HL-60/S4 treated with retinoic acid at 250 ng/mL for 4 days and 3 days (cell line): ENCODE measurements around the gene APBB2.

ENCODE experiments used
- in situ Hi-C: fragments of 300-500 bp; cut with MboI; formaldehyde crosslinking; loops from 2 replicates; pipeline ENCODE4 v1.7.0; 2022; ENCODE audit warnings: low sequenced_read_pairs

APBB2 gene

GRCh38 chr4:41142376-41143310 is 71.7 kb downstream of the APBB2 start:
- in situ Hi-C loops, result no loop called here

DNA sequence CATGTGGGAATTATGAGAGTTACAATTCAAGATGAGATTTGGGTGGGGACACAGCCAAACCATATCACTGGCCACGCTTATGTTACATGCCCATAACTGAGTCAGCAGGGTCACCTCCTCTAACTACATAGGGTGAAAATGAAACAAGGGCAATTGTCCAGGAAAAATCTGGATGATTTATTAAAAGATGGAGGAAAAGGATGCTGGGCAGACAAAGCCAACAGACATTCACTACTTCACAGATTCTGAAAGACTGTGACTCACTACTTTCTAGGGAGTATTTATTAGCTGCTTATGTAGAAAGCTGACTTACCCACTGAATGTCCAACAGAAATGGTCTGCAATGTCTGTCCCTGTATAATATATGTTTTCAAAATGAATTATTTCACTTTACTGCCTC is 72.4 kb downstream of the APBB2 start:
- in situ Hi-C loops, result no loop called here

GRCh38 chr4:41140410-41140809 is 73.9 kb downstream of the APBB2 start:
- in situ Hi-C loops, result no loop called here

- in situ Hi-C loops, result no loop called here
Measured at GRCh38 chr4:41137879-41138278, 76.5 kb downstream of the APBB2 start.

GRCh38 chr4:41136456-41136855 is 77.9 kb downstream of the APBB2 start:
- in situ Hi-C loops, result no loop called here

DNA sequence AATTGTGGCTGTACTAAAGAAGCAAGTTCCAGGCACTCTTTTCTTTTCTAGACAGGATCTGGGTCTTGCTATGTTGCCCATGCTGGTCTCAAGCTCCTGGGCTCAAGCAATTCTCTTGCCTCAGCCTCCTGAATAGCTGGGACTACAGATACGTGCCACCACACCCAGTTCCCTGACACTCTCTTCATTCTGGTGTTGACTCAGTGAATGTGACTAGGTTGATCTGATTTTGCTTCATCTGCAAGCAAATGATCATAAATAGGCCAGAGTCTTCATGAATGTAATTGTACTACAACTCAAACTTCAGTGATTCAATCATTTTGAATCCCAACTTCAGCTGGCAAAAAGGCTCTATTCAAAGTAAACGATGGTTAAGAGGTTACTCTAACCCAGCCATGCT is 78.5 kb downstream of the APBB2 start:
- in situ Hi-C loops, result no loop called here

GRCh38 chr4:41134581-41134980 is 79.8 kb downstream of the APBB2 start:
- in situ Hi-C loops, result no loop called here

DNA sequence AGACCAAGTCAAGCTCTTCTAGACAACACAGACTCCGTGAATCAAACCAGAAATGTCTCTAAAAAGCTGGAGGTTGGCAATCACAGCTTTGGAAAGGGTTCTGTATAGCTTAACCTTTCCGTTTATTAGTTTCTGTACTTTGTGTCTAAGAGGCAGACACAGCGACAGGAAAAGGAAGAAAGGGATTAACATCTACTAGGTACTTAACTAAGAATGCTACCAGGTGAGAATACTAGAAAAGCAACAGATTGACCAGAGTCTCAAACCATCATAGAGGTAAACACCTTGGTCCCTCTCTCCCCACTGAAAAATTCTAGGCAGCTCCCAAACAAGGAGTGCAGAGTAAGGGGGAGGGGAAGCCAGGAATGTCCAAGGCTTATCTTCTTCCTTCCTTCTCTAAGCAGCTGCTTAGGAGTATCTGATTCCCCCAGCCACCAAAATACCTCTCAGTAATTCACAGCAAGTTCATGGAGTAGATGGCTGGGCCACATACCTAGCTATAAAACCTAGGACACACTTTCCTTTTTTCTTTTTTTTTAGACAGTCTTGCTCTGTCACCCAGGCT is 80.8 kb downstream of the APBB2 start:
- in situ Hi-C loops, result no loop called here

- in situ Hi-C loops, result no loop called here
Measured at GRCh38 chr4:41132055-41132683, 82.2 kb downstream of the APBB2 start.

DNA sequence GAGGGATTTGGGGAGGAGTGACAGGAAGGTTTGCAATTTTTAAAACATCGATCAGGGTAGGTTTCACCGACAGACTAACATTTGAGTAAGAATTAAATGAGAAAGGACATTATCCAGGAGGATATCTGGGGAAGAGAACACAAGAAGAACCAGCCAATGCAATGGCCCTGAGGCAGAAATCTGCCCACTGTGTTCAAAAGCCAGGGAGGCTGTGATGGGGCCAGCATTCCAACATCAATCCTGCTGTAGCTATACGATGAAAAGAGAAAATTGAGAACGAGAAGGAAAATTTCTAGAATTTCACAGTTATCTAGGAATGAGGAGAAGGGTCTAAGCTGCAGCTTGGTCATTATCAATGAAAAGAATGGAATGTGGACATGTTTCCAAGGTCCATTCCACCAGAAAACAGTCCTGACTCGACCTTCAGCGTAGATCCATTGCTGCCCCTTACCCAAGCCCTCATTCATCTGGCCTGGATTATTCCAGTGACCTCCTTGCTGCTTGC is 84.4 kb downstream of the APBB2 start:
- in situ Hi-C loops, result no loop called here

DNA sequence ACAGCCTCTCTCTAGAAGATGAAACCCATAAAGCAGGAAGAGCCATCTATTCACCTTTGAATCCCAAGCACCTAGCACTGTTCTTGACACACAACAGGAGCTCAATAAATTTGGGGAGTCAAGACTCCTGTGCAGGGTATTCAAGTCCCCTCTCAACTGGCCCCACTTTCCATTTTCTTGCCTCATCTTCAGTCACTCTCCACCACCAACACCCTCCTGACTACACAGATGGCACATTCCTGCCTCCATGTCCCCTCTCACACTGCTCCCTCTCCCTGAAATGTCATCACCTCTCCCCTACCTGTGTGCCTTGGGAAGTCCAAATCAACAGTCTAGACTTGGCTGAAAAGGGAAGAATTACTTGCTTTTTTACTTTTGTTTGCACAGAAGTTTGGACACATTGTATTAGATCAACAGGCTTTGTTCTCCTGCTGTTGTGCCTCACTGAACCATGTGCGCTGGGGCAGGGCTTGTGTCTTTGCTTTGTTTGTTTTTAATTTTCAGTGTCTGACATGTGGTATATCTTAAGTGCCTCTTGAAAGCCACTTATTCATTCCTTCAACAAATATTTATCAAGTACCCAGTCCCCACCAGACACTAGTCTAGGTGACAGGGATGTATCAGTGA is 85.1 kb downstream of the APBB2 start:
- in situ Hi-C loops, result no loop called here

DNA sequence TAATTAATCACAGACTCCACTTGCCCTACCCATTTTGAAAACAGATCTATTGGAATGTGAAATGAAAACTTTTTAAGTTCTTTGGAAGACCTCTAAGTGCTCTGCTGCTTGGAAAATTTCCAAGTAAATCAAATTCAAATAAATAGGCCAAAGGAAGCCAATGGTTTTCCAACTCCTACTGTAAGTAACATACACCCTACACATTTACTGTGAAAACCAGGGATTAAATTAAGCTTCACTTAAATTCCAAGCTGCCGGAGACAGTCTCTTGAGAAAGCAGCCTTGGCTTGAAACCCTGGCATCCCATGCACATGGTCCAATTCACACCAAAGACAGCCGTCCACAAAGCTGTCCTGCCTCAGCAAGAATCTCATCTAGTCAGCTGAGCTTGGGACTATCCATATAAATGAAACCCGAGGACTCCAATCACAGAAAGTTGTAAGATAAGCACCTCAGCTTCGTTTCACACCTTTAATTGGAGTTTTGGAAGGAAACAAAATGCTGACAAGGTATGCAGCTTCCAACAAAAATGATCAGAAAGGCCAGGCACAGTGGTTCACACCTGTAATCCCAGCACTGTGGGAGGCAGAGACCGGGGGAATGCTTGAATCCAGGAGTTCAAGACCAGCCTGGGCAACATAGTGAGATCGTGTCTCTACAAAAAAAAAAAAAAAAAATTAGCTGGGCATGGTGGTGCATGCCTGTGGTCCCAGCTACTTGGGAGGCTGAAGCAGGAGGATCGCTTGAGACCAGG is 88.6 kb downstream of the APBB2 start:
- in situ Hi-C loops, result no loop called here

- in situ Hi-C loops, result no loop called here
Measured at GRCh38 chr4:41124916-41125548, 89.3 kb downstream of the APBB2 start.

- in situ Hi-C loops, result no loop called here
Measured at GRCh38 chr4:41122775-41123174, 91.6 kb downstream of the APBB2 start.

DNA sequence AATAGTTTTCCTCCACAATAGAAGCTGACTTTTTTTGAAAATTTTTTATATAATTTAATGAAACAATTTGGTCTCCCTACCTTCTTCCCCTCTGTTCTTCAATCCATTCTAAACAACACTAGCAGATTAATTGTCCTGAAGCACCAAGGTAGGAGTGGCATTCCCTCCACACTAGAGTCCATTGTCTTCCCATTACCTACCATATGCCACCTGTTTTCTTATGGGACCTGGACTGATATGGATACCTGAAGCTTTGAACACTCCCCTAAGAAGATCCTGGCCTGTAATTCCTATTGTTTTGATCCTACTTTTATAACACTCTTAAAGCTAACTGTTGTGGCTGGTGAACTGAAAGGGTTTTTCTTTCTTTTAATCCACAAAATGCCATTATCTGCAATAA is 92.0 kb downstream of the APBB2 start:
- in situ Hi-C loops, result no loop called here

DNA sequence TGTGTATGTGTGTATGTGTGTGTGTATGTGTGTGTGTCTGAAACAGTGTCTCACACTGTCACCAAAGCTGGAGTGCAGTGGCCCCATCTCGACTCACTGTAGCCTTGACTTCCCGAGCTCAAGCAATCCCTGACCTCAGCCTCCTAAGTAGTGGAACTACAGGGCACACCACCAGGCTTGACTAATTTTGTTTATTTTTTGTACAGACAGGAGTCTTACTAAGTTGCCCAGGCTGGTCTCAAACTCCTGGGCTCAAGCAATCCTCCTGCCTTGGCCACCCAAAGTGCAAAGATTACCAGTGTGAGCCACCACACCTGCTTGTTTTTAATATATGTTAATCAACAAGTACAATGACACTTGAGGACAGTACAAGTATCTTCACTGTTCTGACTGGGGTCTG is 92.4 kb downstream of the APBB2 start:
- in situ Hi-C loops, result no loop called here

DNA sequence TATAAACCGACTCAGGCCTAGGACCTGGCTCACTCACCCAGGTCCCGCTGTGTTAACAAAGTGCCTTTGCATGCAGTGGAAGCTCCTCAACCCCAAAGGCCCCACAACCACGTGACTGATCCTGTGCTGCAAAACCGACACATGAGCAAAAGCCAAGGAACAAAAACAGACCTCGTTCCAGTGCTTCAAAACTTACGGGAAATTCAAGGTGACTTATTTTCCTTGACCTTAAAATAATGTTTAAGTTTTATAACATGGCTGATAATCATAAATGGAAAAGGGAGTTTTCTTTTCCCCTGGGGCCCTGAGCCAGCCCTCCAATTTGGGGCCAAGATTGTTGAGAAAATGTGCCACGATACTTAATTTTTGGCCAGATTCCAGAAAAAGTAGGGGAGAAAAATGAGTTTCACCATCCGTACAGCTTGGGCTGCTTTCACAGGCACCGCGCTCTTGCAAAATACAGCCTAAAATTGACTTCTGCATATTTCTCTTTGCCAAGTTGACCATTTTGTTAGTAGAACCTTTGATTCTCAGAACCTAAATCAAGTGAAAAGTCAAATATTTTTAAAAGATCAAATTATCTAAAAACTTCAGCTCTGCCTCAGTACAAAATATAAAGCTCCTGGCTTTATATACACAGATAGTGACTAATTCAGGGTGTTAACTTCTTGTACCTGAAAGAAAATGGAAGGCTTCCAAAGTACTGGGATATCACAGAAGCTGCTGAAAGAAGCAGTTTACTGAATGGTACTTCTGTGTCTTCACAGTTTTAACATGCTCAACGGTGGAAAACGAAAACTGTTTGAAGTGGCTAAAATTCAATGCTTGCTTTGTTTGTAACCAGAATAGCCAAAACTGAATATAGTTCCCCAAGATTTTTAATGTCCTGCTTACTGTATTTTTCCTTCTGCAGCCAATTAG is 93.8 kb downstream of the APBB2 start:
- in situ Hi-C loops, result no loop called here

DNA sequence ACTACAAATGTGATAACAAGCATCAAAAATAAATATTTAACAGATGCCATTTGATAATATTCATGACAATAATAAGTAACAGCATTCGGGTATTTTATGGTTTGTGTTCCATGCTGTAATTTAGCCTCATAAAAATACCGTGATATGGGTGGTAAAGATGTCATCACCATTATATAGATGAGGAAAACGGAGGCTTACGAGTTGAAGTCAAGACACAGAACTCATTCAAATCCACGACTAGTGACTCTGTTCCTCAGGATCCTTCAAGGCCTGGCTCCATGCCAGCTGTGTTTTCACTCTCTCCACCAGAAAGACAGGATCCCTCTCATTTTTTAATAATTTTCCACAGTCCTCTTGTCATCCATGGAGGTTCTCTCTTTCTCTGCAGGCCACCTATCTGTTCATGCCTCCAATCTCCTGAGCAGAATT is 94.5 kb downstream of the APBB2 start:
- in situ Hi-C loops, result no loop called here

- in situ Hi-C loops, result no loop called here
Measured at GRCh38 chr4:41111791-41112190, 102.6 kb downstream of the APBB2 start.
